Keratinocyte (primary cell): ENCODE data around the gene MGAT5. TPM values are rescaled to one million over a fixed set of nuclear protein-coding genes. Genes with fewer than 3 reads are reported as not detected.
A peak's percentile ranks its signal among the peaks of the same experiment; 100 is the strongest.

Experiments used
- DNase-seq: peaks from one replicate; pipeline ENCODE4 v3.0.0-alpha.2; 2011; ENCODE audit warnings: low read depth, missing footprints, low spot score
- FAIRE-seq: peaks from 2 replicates; lab custom pipeline; 2011; peaks lifted over from hg19 to GRCh38; lab: Jason Lieb, UNC
- H2AFZ ChIP-seq: 2 replicates; pipeline ENCODE4 v1.6.0; 2012; ENCODE audit warnings: low read length, control low read depth, inconsistent platforms; ENCODE audit not compliant: control insufficient read depth
- H3K27ac ChIP-seq: 2 replicates; pipeline ENCODE4 v1.5.1; 2011; ENCODE audit warnings: low read length; ENCODE audit not compliant: control insufficient read depth, insufficient read depth
- H3K27me3 ChIP-seq: 3 replicates; pipeline ENCODE4 v1.6.0; 2011; ENCODE audit warnings: low read length; ENCODE audit not compliant: control insufficient read depth, insufficient read depth; ENCODE audit errors: extremely low read depth
- H3K36me3 ChIP-seq, 2 experiments: 2 replicates in 1 of 2; 3 replicates in 1 of 2; pipeline ENCODE4 v1.5.1; 2011; ENCODE audit warnings: low read length in 2 of 2, mild to moderate bottlenecking in 1 of 2; ENCODE audit not compliant: control insufficient read depth in 2 of 2, insufficient read depth in 2 of 2; ENCODE audit errors: extremely low read depth in 1 of 2
- H3K4me1 ChIP-seq: 3 replicates; pipeline ENCODE4 v1.5.1; 2011; ENCODE audit warnings: low read length; ENCODE audit not compliant: control insufficient read depth, insufficient read depth; ENCODE audit errors: extremely low read depth
- H3K4me2 ChIP-seq: 3 replicates; pipeline ENCODE4 v1.6.0; 2011; ENCODE audit warnings: low read depth, low read length; ENCODE audit not compliant: control insufficient read depth, insufficient read depth; ENCODE audit errors: extremely low read depth
- H3K4me3 ChIP-seq, 3 experiments: fragments of 200-600 bp in 1 of 3; sonication (generic) in 1 of 3; 2 replicates in 2 of 3; 3 replicates in 1 of 3; pipeline ENCODE4 v1.5.1; 2011 to 2016; ENCODE audit warnings: low read length in 3 of 3, mild to moderate bottlenecking in 3 of 3, control low read depth in 2 of 3, inconsistent platforms in 1 of 3, low read depth in 1 of 3, mixed read lengths in 1 of 3, mixed run types in 1 of 3, moderate library complexity in 1 of 3; ENCODE audit not compliant: control insufficient read depth in 2 of 3, insufficient read depth in 2 of 3; ENCODE audit errors: extremely low read depth in 1 of 3
- H3K79me2 ChIP-seq: 2 replicates; pipeline ENCODE4 v1.6.0; 2012; ENCODE audit warnings: low read length; ENCODE audit not compliant: control insufficient read depth, insufficient read depth
- H3K9ac ChIP-seq: 3 replicates; pipeline ENCODE4 v1.6.0; 2011; ENCODE audit warnings: low read length; ENCODE audit not compliant: control insufficient read depth, insufficient read depth; ENCODE audit errors: extremely low read depth
- H3K9me1 ChIP-seq: 3 replicates; pipeline ENCODE4 v1.6.0; 2011; ENCODE audit warnings: low read length; ENCODE audit not compliant: control insufficient read depth, insufficient read depth; ENCODE audit errors: extremely low read depth
- H3K9me3 ChIP-seq: 2 replicates; pipeline ENCODE4 v1.5.1; 2012; ENCODE audit warnings: low read depth, low read length; ENCODE audit not compliant: control insufficient read depth
- H4K20me1 ChIP-seq: 3 replicates; pipeline ENCODE4 v1.6.0; 2011; ENCODE audit warnings: low read length; ENCODE audit not compliant: control insufficient read depth, insufficient read depth; ENCODE audit errors: extremely low read depth
- CTCF ChIP-seq, 3 experiments: IDR thresholded peaks in 1 of 3; conservative IDR thresholded peaks in 1 of 3; optimal IDR thresholded peaks in 1 of 3; 2 replicates in 2 of 3; 3 replicates in 1 of 3; pipeline versions ENCODE3 to v1.5.1; 2011; ENCODE audit warnings: low read length in 3 of 3, mild to moderate bottlenecking in 3 of 3, moderate library complexity in 2 of 3, control low read depth in 1 of 3, inconsistent platforms in 1 of 3; ENCODE audit not compliant: insufficient read depth in 2 of 3; ENCODE audit errors: extremely low read depth in 1 of 3
- EZH2 ChIP-seq: IDR thresholded peaks from one replicate; pipeline ENCODE4 v1.6.1; 2012; ENCODE audit warnings: inconsistent platforms, mild to moderate bottlenecking, low read length, moderate library complexity
- dilution Hi-C: fragments of 300-500 bp; cut with MboI; formaldehyde crosslinking; loops from one replicate; pipeline ENCODE4 v1.7.0; 2020; ENCODE audit warnings: low sequenced_read_pairs; ENCODE audit not compliant: extremely low pct_ligation_motif_present
- polyA plus RNA-seq, 5 experiments: library from polyadenylated mRNA; depleted of rRNA in 3 of 5; stranded (reverse) in 3 of 5; stranded (forward) in 1 of 5; unstranded in 1 of 5; fragments of >200 nt; gene quantifications; 1 replicate in 1 of 5; 2 replicates in 3 of 5; 3 replicates in 1 of 5; pipeline versions ENCODE4 v1.2.1 to v1.2.3, GENCODE V29; 2011 to 2012; ENCODE audit warnings: missing spikeins in 2 of 5, low read depth in 1 of 5, low replicate concordance in 1 of 5

Gene MGAT5
- polyA plus RNA-seq, 1 donor (not counting 4 experiments of a cell fraction or from before 2014, with no cell fraction given) = 23.0 TPM

DNA sequence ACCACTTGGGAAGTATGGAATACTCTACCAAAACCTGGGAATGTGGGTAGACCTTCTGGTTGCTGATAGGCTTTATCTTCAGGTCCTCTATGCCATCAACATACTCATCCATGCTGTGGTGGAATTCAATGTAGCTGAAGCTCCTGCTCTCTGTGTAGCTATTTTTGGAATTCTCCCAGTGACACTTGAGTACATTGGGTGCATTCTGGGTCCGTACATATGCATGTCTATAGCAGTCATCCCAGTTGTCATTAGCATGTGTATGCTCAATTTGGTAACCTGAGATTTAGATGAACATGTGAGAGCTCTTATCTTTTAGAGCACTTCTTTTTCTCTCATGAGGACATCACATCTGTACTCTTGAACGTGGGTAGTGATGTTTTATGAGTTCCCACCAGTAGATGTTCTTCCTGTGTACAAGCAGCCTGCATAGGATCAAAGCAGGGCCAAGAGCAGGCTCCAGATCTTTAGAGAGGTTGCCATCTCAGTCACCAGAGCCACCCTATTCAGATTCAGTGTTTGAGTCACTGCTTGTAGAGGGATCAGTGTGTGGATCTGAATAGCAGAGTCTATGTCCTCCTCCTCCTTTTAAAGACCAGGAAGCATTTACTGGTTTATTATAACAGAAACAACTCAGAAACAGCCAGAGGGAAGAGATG lies 65.9 kb downstream of the MGAT5 start:
- no peak for TF ChIP-seq EZH2
- no peak for TF ChIP-seq CTCF (optimal IDR thresholded peaks at IDR 0.05 in 1 of 3, IDR thresholded peaks at IDR 0.05 in 1 of 3, conservative IDR thresholded peaks at IDR 0.05 in 1 of 3; ENCODE audit: extremely low read depth in 1 of 3, insufficient read depth in 2 of 3, low read length in 3 of 3)
- Histone ChIP-seq H3K9me1 (no peaks in the 10 kb centered on the region), H3K27me3 (no peaks in the 10 kb centered on the region), H3K36me3 (peaks cover 6 to 8% of the 10 kb centered on the region in 2 experiments), H3K4me3 (no peak overlapping the region), H3K9me3 (no peaks in the 10 kb centered on the region), H2AFZ (no peak overlapping the region), H4K20me1 (no peaks in the 10 kb centered on the region), H3K4me1 (peaks cover 9% of the 10 kb centered on the region), H3K4me2 (no peak overlapping the region), H3K27ac (no peak overlapping the region), H3K79me2 (no peaks in the 10 kb centered on the region), H3K9ac (no peak overlapping the region)
- no peak for DNase-seq
- dilution Hi-C loops = no loop called here
- FAIRE-seq = peak; percentile 9

DNA sequence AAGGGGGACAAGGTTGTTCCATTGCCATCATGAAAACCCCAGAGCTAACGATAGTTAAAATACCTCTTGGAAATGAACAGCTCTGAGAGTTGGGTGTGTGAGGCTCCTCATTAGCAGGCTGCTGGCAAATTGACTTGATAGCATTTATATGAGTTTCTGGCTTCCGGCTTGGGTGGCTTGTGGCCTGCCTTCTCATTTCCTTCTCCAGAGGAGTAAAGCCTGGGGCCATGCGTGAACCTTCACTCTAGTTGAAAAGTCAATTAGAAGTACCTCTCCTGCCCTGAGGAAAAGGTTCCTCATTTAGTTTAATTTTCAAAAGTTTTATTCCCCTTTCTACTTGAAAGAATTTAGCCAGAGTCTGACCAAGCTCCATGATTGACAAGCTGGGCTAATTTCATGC lies 67.1 kb downstream of the MGAT5 start:
- Histone ChIP-seq H3K79me2 (no peaks in the 10 kb centered on the region), H3K4me1 (peaks cover 9% of the 10 kb centered on the region), H3K9ac (no peak overlapping the region), H3K27ac (no peak overlapping the region), H2AFZ (no peak overlapping the region), H3K9me1 (no peaks in the 10 kb centered on the region), H3K27me3 (no peaks in the 10 kb centered on the region), H3K4me3 (no peak overlapping the region), H3K9me3 (no peaks in the 10 kb centered on the region), H3K36me3 (peaks cover 6 to 8% of the 10 kb centered on the region in 2 experiments), H4K20me1 (no peaks in the 10 kb centered on the region), H3K4me2 (peak overlapping the region; percentile 1)
- dilution Hi-C loops = no loop called here
- FAIRE-seq (peak; percentile 49), DNase-seq (no peak)
- TF ChIP-seq EZH2 (no peak), CTCF (optimal IDR thresholded peaks at IDR 0.05 in 1 of 3, IDR thresholded peaks at IDR 0.05 in 1 of 3, conservative IDR thresholded peaks at IDR 0.05 in 1 of 3; ENCODE audit: extremely low read depth in 1 of 3, insufficient read depth in 2 of 3, low read length in 3 of 3) (no peak)
